K562 (cell line): ENCODE results near the gene COL23A1. TPM values are rescaled to one million over a fixed set of nuclear protein-coding genes. Genes with fewer than 3 reads are reported as not detected.

Source experiments
- ATAC-seq: fragments of 200-7000 bp; cut with Tn5 transposase; 3 replicates; pipeline ENCODE4 v1.9.1; 2020; ENCODE audit warnings: moderate library complexity
- BruUV-seq: library from RNA; stranded (reverse); fragments of 400-500 nt; replicated peaks from 2 replicates; lab custom pipeline; 2021; lab: Mats Ljungman, UMichigan
- CTCF ChIA-PET: fragments of 300-600 bp; formaldehyde crosslinking; extraction: SDS; loops from one replicate; lab custom pipeline; 2021; ENCODE audit warnings: low intra/inter-chr PET ratio; lab: Yijun Ruan, JAX
- POLR2A ChIA-PET: fragments of 300-600, 350-650 bp; sonication (Branson Sonifier 250); formaldehyde crosslinking; extraction: SDS; loops from one replicate; lab custom pipeline; 2021; ENCODE audit warnings: antibody characterized with exemption, inconsistent platforms; lab: Yijun Ruan, JAX
- DNase-seq, 4 experiments: peaks; one replicate each; pipeline versions ENCODE4 v3.0.0 to v3.0.0-alpha.2; 2011 to 2018; ENCODE audit warnings: low spot score in 3 of 4, mixed read lengths in 3 of 4; ENCODE audit errors: extremely low read depth in 1 of 4
- FAIRE-seq: peaks from 2 replicates; lab custom pipeline; 2011; peaks lifted over from hg19 to GRCh38; lab: Jason Lieb, UNC
- H2AFZ ChIP-seq: 2 replicates; pipeline ENCODE4 v1.6.0; 2011; ENCODE audit warnings: low read depth, low read length, control low read depth, inconsistent platforms
- H3K27ac ChIP-seq: fragments of 200-600 bp; 3 replicates; pipeline ENCODE4 v1.8.0; 2011; ENCODE audit warnings: low read depth, mild to moderate bottlenecking, control low read depth, inconsistent platforms, low read length, moderate library complexity, mixed read lengths; ENCODE audit errors: extremely low read depth
- H3K27me3 ChIP-seq, 2 experiments: fragments of 300-600 bp in 1 of 2; 2 replicates in 1 of 2; 3 replicates in 1 of 2; pipeline versions ENCODE4 v1.6.0 to v1.8.0; 2011; ENCODE audit warnings: inconsistent platforms in 2 of 2, low read length in 2 of 2, mild to moderate bottlenecking in 1 of 2, mixed read lengths in 1 of 2, moderate library complexity in 1 of 2; ENCODE audit not compliant: control insufficient read depth in 2 of 2, insufficient read depth in 2 of 2
- H3K36me3 ChIP-seq: fragments of 300-600 bp; 3 replicates; pipeline ENCODE4 v1.8.0; 2011; ENCODE audit warnings: mild to moderate bottlenecking, low read length, inconsistent platforms; ENCODE audit not compliant: control insufficient read depth, insufficient read depth
- H3K4me1 ChIP-seq, 2 experiments: fragments of 200-600 bp in 1 of 2; replicated peaks in 1 of 2; 2 replicates in 1 of 2; 3 replicates in 1 of 2; pipeline versions ENCODE4 v1.5.1 to v1.8.0; 2011; ENCODE audit warnings: inconsistent platforms in 2 of 2, low read length in 2 of 2, mild to moderate bottlenecking in 1 of 2, mixed read lengths in 1 of 2, moderate library complexity in 1 of 2; ENCODE audit not compliant: control insufficient read depth in 2 of 2, insufficient read depth in 2 of 2
- H3K4me2 ChIP-seq: 2 replicates; pipeline ENCODE4 v1.6.1; 2011; ENCODE audit warnings: low read length, control low read depth, inconsistent platforms, mixed read lengths; ENCODE audit not compliant: insufficient read depth
- H3K4me3 ChIP-seq: fragments of 200-600 bp; sonication (generic), shearing (Covaris generic); 2 replicates; pipeline ENCODE4 v1.5.1; 2016; ENCODE audit warnings: control low read depth, inconsistent platforms
- H3K79me2 ChIP-seq: fragments of 200-600 bp; 3 replicates; pipeline ENCODE4 v1.8.0; 2011; ENCODE audit warnings: low read length, inconsistent platforms; ENCODE audit not compliant: control insufficient read depth, insufficient read depth
- H3K9ac ChIP-seq, 2 experiments: 2 replicates each; pipeline versions ENCODE4 v1.6.0 to v1.6.1; 2011; ENCODE audit warnings: low read depth in 2 of 2, low read length in 2 of 2, control low read depth in 1 of 2, inconsistent platforms in 1 of 2, mild to moderate bottlenecking in 1 of 2, mixed read lengths in 1 of 2; ENCODE audit not compliant: insufficient read depth in 1 of 2
- H3K9me1 ChIP-seq: one replicate; pipeline ENCODE4 v1.6.0; 2011; ENCODE audit warnings: inconsistent platforms, mild to moderate bottlenecking, low read length, moderate library complexity; ENCODE audit not compliant: control insufficient read depth, insufficient read depth
- H3K9me3 ChIP-seq: replicated peaks from 2 replicates; pipeline ENCODE4 v1.5.1; 2011; ENCODE audit warnings: low read depth, low read length, inconsistent platforms; ENCODE audit not compliant: control insufficient read depth, insufficient read depth
- H4K20me1 ChIP-seq: replicated peaks from 2 replicates; pipeline ENCODE4 v1.6.1; 2011; ENCODE audit warnings: low read length, inconsistent platforms, mixed read lengths; ENCODE audit not compliant: control insufficient read depth, insufficient read depth
- CHD1 ChIP-seq: fragments of 200-600 bp; sonication (generic); IDR thresholded peaks from one replicate; pipeline ENCODE4 v1.6.1; 2012; ENCODE audit warnings: mild to moderate bottlenecking, moderate library complexity, low read length, inconsistent platforms
- HOXB6 ChIP-seq: fragments of 250-450 bp; sonication (Bioruptor Pico); IDR thresholded peaks from 2 replicates; pipeline ENCODE4 v1.5.1; 2022; ENCODE audit warnings: mild to moderate bottlenecking, borderline replicate concordance
- MCM2 ChIP-seq: fragments of 450-650 bp; IDR thresholded peaks from 2 replicates; pipeline ENCODE4 v1.6.1; 2017; ENCODE audit warnings: low read depth, mild to moderate bottlenecking
- MEF2A ChIP-seq: IDR thresholded peaks from 2 replicates; pipeline ENCODE4 v1.6.1; 2011; ENCODE audit warnings: low read depth, mild to moderate bottlenecking, low read length, moderate library complexity; ENCODE audit not compliant: control insufficient read depth
- NFRKB ChIP-seq: fragments of 450-650 bp; IDR thresholded peaks from 2 replicates; pipeline ENCODE4 v1.6.1; 2016; ENCODE audit warnings: low read depth
- SMAD4 ChIP-seq: fragments of 250-450 bp; sonication (Bioruptor Pico); conservative IDR thresholded peaks from 2 replicates; pipeline ENCODE4 v1.8.0; 2021; ENCODE audit warnings: inconsistent platforms, mild to moderate bottlenecking, moderate library complexity
- TEAD4 ChIP-seq, 2 experiments: sonication (generic) in 1 of 2; formaldehyde crosslinking in 1 of 2; IDR thresholded peaks; 2 replicates each; pipeline versions ENCODE4 v1.6.1 to v1.8.0; 2012 to 2022; ENCODE audit warnings: borderline replicate concordance in 1 of 2, inconsistent platforms in 1 of 2, low read length in 1 of 2, mild to moderate bottlenecking in 1 of 2, missing genetic modification reagents in 1 of 2
- ZFPM2 ChIP-seq: fragments of 250-450 bp; sonication (Bioruptor Pico); IDR thresholded peaks from 2 replicates; pipeline ENCODE4 v1.5.1; 2022; ENCODE audit warnings: mild to moderate bottlenecking
- WGBS: fragments of 100-300 bp; shearing (Covaris generic); methylation state at CpG from one replicate; pipeline ENCODE4 v1.1.6; 2016; ENCODE audit warnings: low coverage, mixed read lengths; ENCODE audit not compliant: insufficient coverage; ENCODE audit errors: missing lambda C conversion rate; 5-methylcytosine and 5-hydroxymethylcytosine counted together
- in situ Hi-C: fragments of 300-500 bp; cut with MboI; formaldehyde crosslinking; loops from 4 replicates; pipeline ENCODE4 v1.15.0; 2018; ENCODE audit warnings: inconsistent platforms, mixed read lengths
- intact Hi-C: fragments of 100-400 bp; cut with micrococcal nuclease; formaldehyde crosslinking; loops from 2 replicates; pipeline ENCODE4 v1.14.2; 2022
- polyA plus RNA-seq, 8 experiments: library from polyadenylated mRNA; depleted of rRNA in 4 of 8; stranded (reverse) in 5 of 8; unstranded in 3 of 8; fragments of >200 nt; fragmentation: Nextera tagmentation in 2 of 8; fragmentation: Illumina TruSeq in 1 of 8; extraction: Ambion mirVana in 2 of 8; extraction: Trizol in 1 of 8; gene quantifications; 2 replicates each; pipeline versions ENCODE4 v1.2.1 to v1.2.3, GENCODE V29; 2011 to 2014; ENCODE audit warnings: inconsistent platforms in 1 of 8, missing spikeins in 1 of 8
- total RNA-seq, 7 experiments: library from RNA; depleted of rRNA in 6 of 7; stranded (reverse); fragments of >200 nt in 6 of 7; fragmentation: Illumina TruSeq in 2 of 7; extraction: Trizol in 2 of 7; gene quantifications; 2 replicates each; pipeline versions ENCODE4 v1.2.1 to v1.2.3, GENCODE V29; 2011 to 2021; ENCODE audit warnings: low replicate concordance in 1 of 7
- TF ChIP-seq, protein P1 (sequence below): fragments of 250-450 bp; sonication (Bioruptor Pico); IDR thresholded peaks from 2 replicates; pipeline ENCODE4 v1.5.0; 2021; ENCODE audit warnings: mild to moderate bottlenecking, borderline replicate concordance
- TF ChIP-seq, protein P2 (sequence below): fragments of 450-650 bp; formaldehyde crosslinking; IDR thresholded peaks from 2 replicates; pipeline ENCODE4 v1.4.0; 2020; ENCODE audit warnings: mild to moderate bottlenecking, moderate library complexity
- TF ChIP-seq, protein P3 (sequence below), 2 experiments: IDR thresholded peaks; 2 replicates each; pipeline ENCODE4 v1.6.1; 2011; ENCODE audit warnings: borderline replicate concordance in 1 of 2, control low read depth in 1 of 2, low read depth in 1 of 2, low read length in 1 of 2, mild to moderate bottlenecking in 1 of 2, mixed read lengths in 1 of 2, moderate library complexity in 1 of 2; ENCODE audit not compliant: insufficient read depth in 1 of 2, insufficient read length in 1 of 2, poor library complexity in 1 of 2, severe bottlenecking in 1 of 2; ENCODE audit errors: extremely low read depth in 1 of 2

Gene COL23A1
- total and polyA plus RNA-seq, 9 of the 15 experiments (the other 6 are each of a cell fraction or from before 2014, with no cell fraction given): 0.09 TPM; not detected in 8

DNA sequence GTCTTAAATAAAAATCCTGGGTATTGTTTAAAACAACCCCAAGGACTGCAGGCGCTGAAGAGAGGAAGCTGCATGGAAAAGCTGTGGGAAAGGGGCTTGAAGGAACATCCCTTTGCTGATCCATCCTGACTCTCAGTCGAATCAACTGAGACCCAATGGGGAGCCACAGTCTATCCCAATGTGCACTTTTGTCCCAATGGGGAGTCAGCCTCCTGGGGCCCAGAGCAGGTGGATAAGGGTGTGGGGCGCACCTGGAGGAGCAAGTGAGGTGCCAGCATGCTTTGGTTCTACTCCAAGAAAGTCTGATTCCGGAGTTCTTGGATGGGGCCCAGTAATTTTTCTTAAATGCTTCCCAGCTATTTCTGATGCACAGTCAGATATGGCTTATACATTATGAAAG lies 118.1 kb downstream of the COL23A1 start:
- intact Hi-C loops: no loop called here
- POLR2A ChIA-PET: interaction anchor here (1.1 to 3.6 kb wide), 2 partner anchors 11 to 14 kb away, joined by 3 to 21 read pairs; no protein-coding TSS in a partner anchor

More for the DNA sequence above, 118.1 kb downstream of the COL23A1 start:
- Histone ChIP-seq H3K4me2 (no peak overlapping the region), H3K9me3 (0 out of 2 replicates have a peak, but pooled peaks cover 3% of the 10 kb centered on the region), H3K4me1 (peaks cover 0 to 11% of the 10 kb centered on the region in 2 experiments; a peak in 3 of 5 replicates), H2AFZ (no peak overlapping the region), H3K27me3 (peaks cover 16 to 42% of the 10 kb centered on the region in 2 experiments), H3K27ac (no peak overlapping the region), H4K20me1 (no peaks in the 10 kb centered on the region; the same call in 1 of the 2 replicates), H3K9me1 (no peaks in the 10 kb centered on the region), H3K4me3 (no peak overlapping the region), H3K9ac (no peak overlapping the region), H3K79me2 (no peaks in the 10 kb centered on the region), H3K36me3 (no peaks in the 10 kb centered on the region)
- 18% methylated on average over 4 of the region's 4 CpGs for WGBS
- no peak for DNase-seq
- in situ Hi-C loops: no loop called here
- CTCF ChIA-PET: interaction anchor here (0.6 kb wide), 1 partner anchor 10 kb away, joined by 3 read pairs; no protein-coding TSS in a partner anchor
- no TSS peak for BruUV-seq
- no peak for ATAC-seq
- no peak for TF ChIP-seq MEF2A
- no peak for TF ChIP-seq NFRKB
- TF ChIP-seq SMAD4 (CRISPR knock-in tag): no peak
- TF ChIP-seq MCM2: no peak
- no peak for TF ChIP-seq CHD1
- no peak for TF ChIP-seq ZFPM2 (CRISPR knock-in tag)
- TF ChIP-seq, protein P1, sequence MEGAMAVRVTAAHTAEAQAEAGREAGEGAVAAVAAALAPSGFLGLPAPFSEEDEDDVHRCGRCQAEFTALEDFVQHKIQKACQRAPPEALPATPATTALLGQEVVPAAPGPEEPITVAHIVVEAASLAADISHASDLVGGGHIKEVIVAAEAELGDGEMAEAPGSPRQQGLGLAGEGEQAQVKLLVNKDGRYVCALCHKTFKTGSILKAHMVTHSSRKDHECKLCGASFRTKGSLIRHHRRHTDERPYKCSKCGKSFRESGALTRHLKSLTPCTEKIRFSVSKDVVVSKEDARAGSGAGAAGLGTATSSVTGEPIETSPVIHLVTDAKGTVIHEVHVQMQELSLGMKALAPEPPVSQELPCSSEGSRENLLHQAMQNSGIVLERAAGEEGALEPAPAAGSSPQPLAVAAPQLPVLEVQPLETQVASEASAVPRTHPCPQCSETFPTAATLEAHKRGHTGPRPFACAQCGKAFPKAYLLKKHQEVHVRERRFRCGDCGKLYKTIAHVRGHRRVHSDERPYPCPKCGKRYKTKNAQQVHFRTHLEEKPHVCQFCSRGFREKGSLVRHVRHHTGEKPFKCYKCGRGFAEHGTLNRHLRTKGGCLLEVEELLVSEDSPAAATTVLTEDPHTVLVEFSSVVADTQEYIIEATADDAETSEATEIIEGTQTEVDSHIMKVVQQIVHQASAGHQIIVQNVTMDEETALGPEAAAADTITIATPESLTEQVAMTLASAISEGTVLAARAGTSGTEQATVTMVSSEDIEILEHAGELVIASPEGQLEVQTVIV: no peak
- TF ChIP-seq HOXB6 (CRISPR knock-in tag): no peak
- TF ChIP-seq TEAD4 (IDR thresholded peaks at IDR 0.05; ENCODE audit: low read length): no peak
- no peak for TF ChIP-seq TEAD4 (CRISPR knock-in tag; IDR thresholded peaks at IDR 0.05; ENCODE audit: borderline replicate concordance)
- TF ChIP-seq, protein P2, sequence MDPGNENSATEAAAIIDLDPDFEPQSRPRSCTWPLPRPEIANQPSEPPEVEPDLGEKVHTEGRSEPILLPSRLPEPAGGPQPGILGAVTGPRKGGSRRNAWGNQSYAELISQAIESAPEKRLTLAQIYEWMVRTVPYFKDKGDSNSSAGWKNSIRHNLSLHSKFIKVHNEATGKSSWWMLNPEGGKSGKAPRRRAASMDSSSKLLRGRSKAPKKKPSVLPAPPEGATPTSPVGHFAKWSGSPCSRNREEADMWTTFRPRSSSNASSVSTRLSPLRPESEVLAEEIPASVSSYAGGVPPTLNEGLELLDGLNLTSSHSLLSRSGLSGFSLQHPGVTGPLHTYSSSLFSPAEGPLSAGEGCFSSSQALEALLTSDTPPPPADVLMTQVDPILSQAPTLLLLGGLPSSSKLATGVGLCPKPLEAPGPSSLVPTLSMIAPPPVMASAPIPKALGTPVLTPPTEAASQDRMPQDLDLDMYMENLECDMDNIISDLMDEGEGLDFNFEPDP: no peak
- TF ChIP-seq, protein P3, sequence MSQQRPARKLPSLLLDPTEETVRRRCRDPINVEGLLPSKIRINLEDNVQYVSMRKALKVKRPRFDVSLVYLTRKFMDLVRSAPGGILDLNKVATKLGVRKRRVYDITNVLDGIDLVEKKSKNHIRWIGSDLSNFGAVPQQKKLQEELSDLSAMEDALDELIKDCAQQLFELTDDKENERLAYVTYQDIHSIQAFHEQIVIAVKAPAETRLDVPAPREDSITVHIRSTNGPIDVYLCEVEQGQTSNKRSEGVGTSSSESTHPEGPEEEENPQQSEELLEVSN (IDR thresholded peaks at IDR 0.05; ENCODE audit: borderline replicate concordance in 1 of 2, extremely low read depth in 1 of 2, insufficient read depth in 1 of 2, insufficient read length in 1 of 2, low read depth in 1 of 2, low read length in 1 of 2, poor library complexity in 1 of 2, severe bottlenecking in 1 of 2): no peak
- no peak for FAIRE-seq
